NOMO-1 treated with dmso at 0.1 percent for 144 hours (cell line): ENCODE data around the gene MAB21L3.
A peak's percentile ranks its signal among the peaks of the same experiment; 100 is the strongest.
"Not testable (repeated sequence)": the region's sequence is repeated elsewhere in the genome, so short reads cannot be mapped to it uniquely, and the experiment has no call there.

Experiments used
- DNase-seq: peaks from one replicate; lab custom pipeline; 2025; ENCODE audit not compliant: unreplicated experiment; lab: John Stamatoyannopoulos, UW

The MAB21L3 gene

DNA sequence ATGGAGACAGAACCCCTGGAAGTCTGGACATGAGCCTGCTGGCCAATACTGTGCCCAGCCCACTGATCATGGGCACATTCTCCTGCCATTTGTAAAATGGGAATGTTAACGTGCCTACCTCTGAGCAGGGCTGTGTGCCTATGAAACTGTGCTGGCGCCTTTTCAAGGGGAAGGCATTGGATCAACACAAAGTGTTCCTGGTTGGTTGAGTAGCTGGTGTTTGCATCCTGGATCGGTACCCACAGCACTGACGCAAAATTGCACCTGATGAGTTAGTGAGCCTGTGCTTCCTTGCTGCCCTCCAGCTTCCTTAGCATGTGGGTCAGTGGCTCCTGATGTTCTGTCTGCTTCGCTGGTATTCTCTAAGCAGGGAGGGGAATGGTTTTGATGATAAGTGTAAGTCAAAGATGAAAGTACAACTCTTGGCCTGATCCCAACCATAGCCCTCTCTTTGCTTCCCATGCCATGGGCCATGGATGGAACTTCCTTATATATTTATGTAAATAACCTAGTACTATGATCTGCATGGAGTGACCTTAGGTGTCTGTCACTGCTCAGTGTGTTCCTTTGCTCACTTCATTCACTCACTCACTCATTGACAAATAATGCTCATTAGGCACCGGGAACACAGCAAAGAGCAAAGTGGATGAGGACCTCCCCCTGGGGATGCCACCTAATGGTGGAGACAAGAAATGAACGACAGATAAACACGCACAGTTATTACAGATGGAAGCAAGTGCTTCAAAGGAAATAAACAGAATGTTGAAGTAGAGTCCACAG lies 22.7 kb downstream of the MAB21L3 start:
- DNase-seq, result no peak

DNA sequence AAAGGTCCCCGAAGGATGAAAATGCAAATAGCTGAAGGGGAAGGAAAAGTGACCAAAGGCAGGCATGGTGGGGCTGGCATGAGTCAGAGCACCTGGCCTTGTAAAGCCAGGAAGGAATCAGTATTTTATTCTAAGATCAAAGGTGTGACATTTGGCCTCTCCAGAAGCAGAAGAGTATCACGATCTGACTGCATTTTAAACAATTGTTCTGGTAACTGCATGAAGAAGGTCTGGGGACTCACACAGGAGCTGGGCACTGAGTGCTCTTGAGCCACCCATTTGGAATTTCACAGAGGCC lies 23.2 kb downstream of the MAB21L3 start:
- DNase-seq, result no peak

GRCh38 chr1:116138277-116138792 lies 27.1 kb downstream of the MAB21L3 start:
- DNase-seq, result no peak

DNA sequence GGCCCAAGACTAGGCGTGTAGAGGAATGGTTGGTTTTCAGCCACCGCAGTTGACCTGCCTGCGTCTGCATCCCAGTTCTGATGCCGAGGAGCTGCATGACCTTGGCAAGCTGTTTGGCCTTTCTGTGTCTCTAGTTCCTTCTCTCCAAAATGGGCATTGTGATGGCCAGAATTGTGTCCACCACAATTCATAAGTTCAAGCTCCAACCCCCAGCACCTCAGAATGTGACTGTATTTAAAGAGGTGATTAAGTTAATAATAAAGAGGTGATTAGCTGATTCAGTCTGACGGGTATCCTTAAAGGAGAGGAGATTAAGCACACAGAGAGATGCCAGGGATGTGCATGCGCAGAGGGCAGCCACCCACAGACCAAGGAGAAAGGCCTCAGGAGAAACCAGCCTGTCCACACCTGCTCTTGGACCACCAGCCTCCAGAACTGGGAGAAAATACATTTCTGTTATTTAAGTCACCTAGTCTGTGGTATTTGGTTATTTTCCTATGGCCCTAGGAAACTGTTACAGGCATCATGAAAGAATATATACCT lies 28.5 kb downstream of the MAB21L3 start:
- DNase-seq, result no peak

GRCh38 chr1:116144151-116144550 lies 33.0 kb downstream of the MAB21L3 start:
- no peak for DNase-seq

- not testable (repeated sequence) for DNase-seq
Measured at GRCh38 chr1:116146447-116147113, 35.4 kb downstream of the MAB21L3 start.

DNA sequence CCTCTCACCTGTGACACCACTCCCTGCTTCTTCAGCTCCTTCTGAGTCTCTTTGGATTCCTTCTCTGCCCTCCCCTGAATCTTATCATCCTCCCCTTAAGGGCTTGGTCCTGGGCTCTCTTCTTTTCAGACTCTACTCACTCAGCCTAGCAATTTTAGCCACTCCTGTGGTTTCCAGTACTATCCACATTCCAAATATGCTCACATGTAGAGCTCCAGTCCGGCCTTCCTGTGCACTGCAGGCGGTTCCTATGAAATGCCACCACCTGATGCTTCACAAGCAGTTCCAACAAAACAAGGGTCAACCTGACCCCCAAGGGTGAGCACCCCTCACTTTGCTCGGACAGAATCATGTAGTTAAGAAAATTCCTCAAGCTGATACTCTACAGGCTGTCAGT lies 35.9 kb downstream of the MAB21L3 start:
- DNase-seq, result no peak

- no peak for DNase-seq
Measured at GRCh38 chr1:116147972-116148371, 36.8 kb downstream of the MAB21L3 start.

DNA sequence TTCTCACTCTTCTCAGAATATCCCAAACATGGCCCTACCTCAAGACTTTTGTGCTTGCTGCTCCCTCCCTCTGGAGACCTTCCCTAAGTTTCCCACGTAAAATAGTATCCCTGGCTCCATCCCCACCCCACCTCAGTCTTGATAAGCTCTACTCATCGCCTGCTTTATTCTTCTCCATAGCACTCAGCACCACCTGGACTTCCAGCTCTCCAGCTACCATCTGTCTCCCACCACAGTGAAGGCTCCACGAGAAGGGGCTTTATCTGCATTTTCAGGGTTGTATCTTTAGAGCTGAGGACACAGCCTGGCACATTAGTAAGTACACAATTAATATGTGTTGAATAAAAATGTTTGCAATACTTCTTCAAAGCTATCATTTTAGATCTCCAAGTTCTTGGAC lies 37.8 kb downstream of the MAB21L3 start:
- no peak for DNase-seq

DNA sequence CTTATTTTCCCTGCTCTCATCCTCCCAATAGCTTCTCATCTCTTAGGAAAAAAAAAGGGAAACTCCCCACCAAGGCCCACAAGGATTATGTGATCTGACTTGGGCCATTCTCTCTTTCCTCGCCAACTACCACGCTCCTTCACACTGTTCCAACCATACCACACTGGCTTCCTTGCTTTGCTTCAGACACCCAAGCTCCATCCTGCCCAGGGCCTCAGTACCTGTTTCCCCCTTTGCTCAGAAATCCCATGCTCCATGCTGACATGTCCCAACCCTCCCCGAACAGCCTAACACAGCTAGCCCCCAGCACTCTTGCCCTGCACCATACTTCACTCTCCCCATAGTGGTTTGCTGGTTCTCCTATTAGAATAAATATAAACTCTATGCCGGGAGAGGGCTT lies 39.2 kb downstream of the MAB21L3 start:
- DNase-seq, result no peak

DNA sequence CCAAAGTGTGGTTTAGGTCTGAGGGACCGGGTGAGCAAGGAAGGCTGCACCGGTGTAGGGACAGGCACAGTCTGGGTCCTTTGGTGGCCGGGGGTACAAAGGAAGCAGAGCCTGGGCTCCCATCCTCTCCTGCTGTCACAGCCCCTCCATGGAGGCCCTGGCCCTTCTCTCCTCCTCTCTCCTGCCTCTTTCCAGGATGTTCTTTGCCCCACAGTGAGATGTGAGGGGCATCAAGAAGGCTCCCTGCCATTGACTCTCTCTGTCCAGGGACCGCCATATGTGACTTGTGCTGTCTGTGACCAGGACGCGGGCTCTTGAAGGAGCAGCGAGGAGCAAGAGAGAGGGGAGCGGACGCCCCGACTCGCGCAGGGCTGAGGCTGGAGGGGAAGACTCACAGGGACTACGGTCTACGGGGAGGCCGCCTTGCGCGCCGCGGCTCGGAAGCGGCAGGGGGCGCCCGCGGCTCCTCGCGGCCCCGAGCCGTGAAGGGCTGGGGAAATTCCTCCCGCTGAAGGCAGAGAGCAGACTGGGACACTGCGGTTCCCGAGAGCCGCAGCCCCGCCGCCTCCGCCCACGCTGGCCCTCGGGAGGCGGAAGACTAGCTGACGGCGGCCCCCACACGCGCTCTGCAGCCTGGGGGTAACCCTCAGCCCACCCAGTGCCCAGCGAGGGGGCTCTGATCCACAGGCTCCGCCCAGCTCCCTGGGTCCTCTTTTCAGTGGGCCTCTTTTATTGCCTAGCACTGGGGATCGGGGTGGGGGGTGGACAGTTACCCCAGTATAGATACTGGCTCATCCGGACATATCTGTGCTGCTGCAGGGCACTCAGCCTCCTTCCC lies 40.8 kb downstream of the MAB21L3 start:
- peak; percentile 47 for DNase-seq

GRCh38 chr1:116152577-116152943 lies 41.4 kb downstream of the MAB21L3 start:
- DNase-seq, result no peak

- no peak for DNase-seq
Measured at GRCh38 chr1:116152950-116153691, 41.9 kb downstream of the MAB21L3 start.

GRCh38 chr1:116153692-116154031 lies 42.5 kb downstream of the MAB21L3 start:
- no peak for DNase-seq

- no peak for DNase-seq
Measured at GRCh38 chr1:116154536-116154935, 43.3 kb downstream of the MAB21L3 start.

DNA sequence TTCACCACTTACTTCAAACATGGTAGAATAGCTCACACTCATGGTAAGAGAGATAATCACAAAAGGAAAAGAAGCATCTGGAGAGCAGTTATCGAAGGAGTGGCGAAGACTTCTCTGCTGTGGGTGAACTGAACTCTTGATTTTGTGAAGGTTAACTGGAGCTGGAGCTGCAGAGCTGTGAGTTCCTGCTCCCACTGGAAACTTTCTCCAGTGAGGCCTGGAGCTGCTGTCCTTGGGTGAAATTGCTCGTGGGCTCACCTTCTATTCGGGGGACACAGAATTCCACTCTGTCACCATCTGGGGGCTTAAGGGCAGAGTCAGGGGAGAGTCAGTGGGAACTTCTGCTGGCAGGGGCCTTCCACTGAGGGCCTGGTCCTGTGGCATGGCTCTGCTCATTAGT lies 45.9 kb downstream of the MAB21L3 start:
- DNase-seq, result no peak

- no peak for DNase-seq
Measured at GRCh38 chr1:116159177-116159576, 48.0 kb downstream of the MAB21L3 start.

GRCh38 chr1:116159611-116160010 lies 48.4 kb downstream of the MAB21L3 start:
- DNase-seq, result no peak

DNA sequence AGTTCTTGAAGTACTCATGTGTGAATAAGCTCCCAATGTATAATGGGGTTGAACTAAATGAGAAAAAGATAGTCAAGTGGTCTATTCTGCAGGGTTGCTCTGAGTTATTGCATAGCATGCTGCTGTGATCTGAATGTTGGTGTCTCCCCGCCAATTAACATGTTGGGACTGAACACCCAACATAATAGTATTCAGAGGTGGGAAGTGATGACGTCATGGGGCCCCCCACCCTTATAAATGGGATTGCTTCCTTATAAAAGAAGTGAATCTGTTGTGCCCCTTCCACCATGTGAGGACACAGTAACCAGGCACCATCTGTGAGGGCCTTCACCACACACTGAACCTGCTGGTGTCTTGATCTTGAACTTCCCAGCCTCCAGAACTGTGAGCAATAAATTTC lies 50.2 kb downstream of the MAB21L3 start:
- DNase-seq, result no peak

- no peak for DNase-seq
Measured at GRCh38 chr1:116161877-116162390, 50.7 kb downstream of the MAB21L3 start.

GRCh38 chr1:116163533-116163932 lies 52.3 kb downstream of the MAB21L3 start:
- DNase-seq, result no peak
